ENCODE measurements around the gene IFT172.

- TF ChIP-seq, protein P1, sequence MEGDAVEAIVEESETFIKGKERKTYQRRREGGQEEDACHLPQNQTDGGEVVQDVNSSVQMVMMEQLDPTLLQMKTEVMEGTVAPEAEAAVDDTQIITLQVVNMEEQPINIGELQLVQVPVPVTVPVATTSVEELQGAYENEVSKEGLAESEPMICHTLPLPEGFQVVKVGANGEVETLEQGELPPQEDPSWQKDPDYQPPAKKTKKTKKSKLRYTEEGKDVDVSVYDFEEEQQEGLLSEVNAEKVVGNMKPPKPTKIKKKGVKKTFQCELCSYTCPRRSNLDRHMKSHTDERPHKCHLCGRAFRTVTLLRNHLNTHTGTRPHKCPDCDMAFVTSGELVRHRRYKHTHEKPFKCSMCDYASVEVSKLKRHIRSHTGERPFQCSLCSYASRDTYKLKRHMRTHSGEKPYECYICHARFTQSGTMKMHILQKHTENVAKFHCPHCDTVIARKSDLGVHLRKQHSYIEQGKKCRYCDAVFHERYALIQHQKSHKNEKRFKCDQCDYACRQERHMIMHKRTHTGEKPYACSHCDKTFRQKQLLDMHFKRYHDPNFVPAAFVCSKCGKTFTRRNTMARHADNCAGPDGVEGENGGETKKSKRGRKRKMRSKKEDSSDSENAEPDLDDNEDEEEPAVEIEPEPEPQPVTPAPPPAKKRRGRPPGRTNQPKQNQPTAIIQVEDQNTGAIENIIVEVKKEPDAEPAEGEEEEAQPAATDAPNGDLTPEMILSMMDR (IDR thresholded peaks at IDR 0.05): no peak
- no peak for TF ChIP-seq ZFX (IDR thresholded peaks at IDR 0.05; ENCODE audit: borderline replicate concordance)
Observed at GRCh38 chr2:27518782-27519113, 29.2 kb upstream of the IFT172 start.
